CD14-positive monocyte (primary cell): ENCODE data around the gene CTNNA3. TPM values are rescaled to one million over a fixed set of nuclear protein-coding genes. Genes with fewer than 3 reads are reported as not detected.

ENCODE experiments used
- DNase-seq, 3 donors: peaks; one replicate each; pipeline ENCODE4 v3.0.0-alpha.2; 2011 to 2022
- H2AFZ ChIP-seq: 2 replicates; pipeline ENCODE4 v1.6.0; 2012; ENCODE audit warnings: mild to moderate bottlenecking, low read depth, low read length, inconsistent platforms; ENCODE audit not compliant: insufficient read depth, poor library complexity, severe bottlenecking
- H3K27ac ChIP-seq, 2 donors: 1 replicate in 1 of 2; 2 replicates in 1 of 2; pipeline ENCODE4 v1.5.1; 2012 to 2013; ENCODE audit warnings: low read length in 2 of 2, control low read depth in 1 of 2, inconsistent platforms in 1 of 2, low read depth in 1 of 2, mild to moderate bottlenecking in 1 of 2
- H3K27me3 ChIP-seq, 2 donors: one replicate each; pipeline versions ENCODE4 v1.6.0 to v1.6.1; 2011 to 2013; ENCODE audit warnings: low read length in 2 of 2; ENCODE audit not compliant: control insufficient read depth in 2 of 2, insufficient read depth in 2 of 2
- H3K36me3 ChIP-seq, 2 donors: replicated peaks in 1 of 2; 1 replicate in 1 of 2; 2 replicates in 1 of 2; pipeline versions ENCODE4 v1.5.1 to v1.6.1; 2012 to 2013; ENCODE audit warnings: low read length in 2 of 2, control low read depth in 1 of 2, inconsistent platforms in 1 of 2, mild to moderate bottlenecking in 1 of 2; ENCODE audit not compliant: insufficient read depth in 2 of 2, control insufficient read depth in 1 of 2
- H3K4me1 ChIP-seq, 2 donors: 1 replicate in 1 of 2; 2 replicates in 1 of 2; pipeline versions ENCODE4 v1.5.1 to v1.6.1; 2012 to 2013; ENCODE audit warnings: low read length in 2 of 2, control low read depth in 1 of 2, inconsistent platforms in 1 of 2, mild to moderate bottlenecking in 1 of 2, moderate library complexity in 1 of 2; ENCODE audit not compliant: insufficient read depth in 2 of 2, control insufficient read depth in 1 of 2
- H3K4me2 ChIP-seq: replicated peaks from 2 replicates; pipeline ENCODE3; 2012; ENCODE audit warnings: low read length, moderate library complexity, mild to moderate bottlenecking; ENCODE audit not compliant: poor library complexity, severe bottlenecking; ENCODE audit errors: extremely low read depth
- H3K4me3 ChIP-seq, 3 experiments: fragments of 200-600 bp in 1 of 3; sonication (generic) in 1 of 3; replicated peaks in 1 of 3; 1 replicate in 2 of 3; 2 replicates in 1 of 3; pipeline ENCODE4 v1.5.1; 2011 to 2013; ENCODE audit warnings: low read length in 3 of 3, mild to moderate bottlenecking in 3 of 3, control low read depth in 2 of 3, low read depth in 2 of 3, inconsistent platforms in 1 of 3, moderate library complexity in 1 of 3
- H3K79me2 ChIP-seq: 2 replicates; pipeline ENCODE4 v1.6.0; 2012; ENCODE audit warnings: mild to moderate bottlenecking, control low read depth, inconsistent platforms, low read length, moderate library complexity; ENCODE audit not compliant: insufficient read depth
- H3K9ac ChIP-seq: 2 replicates; pipeline ENCODE4 v1.6.0; 2017; ENCODE audit warnings: low read length, mild to moderate bottlenecking; ENCODE audit not compliant: insufficient read depth, poor library complexity, severe bottlenecking
- H3K9me3 ChIP-seq, 2 donors: replicated peaks in 1 of 2; 1 replicate in 1 of 2; 2 replicates in 1 of 2; pipeline versions ENCODE4 v1.5.1 to v1.6.1; 2012 to 2013; ENCODE audit warnings: low read length in 2 of 2, control low read depth in 1 of 2; ENCODE audit not compliant: control insufficient read depth in 1 of 2, insufficient read depth in 1 of 2
- H4K20me1 ChIP-seq: 2 replicates; pipeline ENCODE4 v1.6.0; 2012; ENCODE audit warnings: mild to moderate bottlenecking, low read length, control low read depth, moderate library complexity; ENCODE audit not compliant: insufficient read depth
- H3K27ac Mint-ChIP-seq, 7 donors: one replicate each; pipeline ENCODE4 v1.8.0; 2020; ENCODE audit warnings: mild to moderate bottlenecking in 7 of 7, mixed read lengths in 7 of 7, moderate library complexity in 6 of 7, inconsistent platforms in 2 of 7
- H3K27me3 Mint-ChIP-seq, 3 donors: one replicate each; pipeline ENCODE4 v1.8.0; 2021 to 2022; ENCODE audit warnings: low read depth in 3 of 3, mild to moderate bottlenecking in 3 of 3, mixed read lengths in 3 of 3, moderate library complexity in 3 of 3, inconsistent platforms in 1 of 3
- H3K36me3 Mint-ChIP-seq, 2 donors: one replicate each; pipeline ENCODE4 v1.8.0; 2020; ENCODE audit warnings: mixed read lengths in 2 of 2, inconsistent platforms in 1 of 2, mild to moderate bottlenecking in 1 of 2
- H3K4me1 Mint-ChIP-seq: one replicate; pipeline ENCODE4 v1.8.0; 2020; ENCODE audit warnings: mild to moderate bottlenecking, mixed read lengths
- H3K4me3 Mint-ChIP-seq, 2 donors: one replicate each; pipeline ENCODE4 v1.8.0; 2020; ENCODE audit warnings: mild to moderate bottlenecking in 2 of 2, mixed read lengths in 2 of 2, moderate library complexity in 1 of 2
- H3K9me3 Mint-ChIP-seq, 7 donors: one replicate each; pipeline ENCODE4 v1.8.0; 2020 to 2022; ENCODE audit warnings: mixed read lengths in 7 of 7, mild to moderate bottlenecking in 6 of 7, moderate library complexity in 6 of 7, inconsistent platforms in 2 of 7
- CTCF ChIP-seq: fragments of 200-600 bp; IDR thresholded peaks from one replicate; pipeline ENCODE4 v1.8.0; 2022; ENCODE audit warnings: antibody characterized with exemption, mild to moderate bottlenecking
- WGBS: methylation state at CpG from one replicate; pipeline ENCODE4 v1.1.5; 2013; ENCODE audit warnings: missing lambda C conversion rate; ENCODE audit not compliant: insufficient coverage; 5-methylcytosine and 5-hydroxymethylcytosine counted together
- intact Hi-C, 2 donors: fragments of 100-400 bp; cut with micrococcal nuclease; formaldehyde crosslinking; loops; one replicate each; pipeline versions ENCODE4 v1.15.0 to v1.15.1; 2023
- polyA plus RNA-seq, 3 donors: library from polyadenylated mRNA; depleted of rRNA in 1 of 3; unstranded in 2 of 3; stranded (reverse) in 1 of 3; fragments of 300-500 nt in 2 of 3; fragments of >200 nt in 1 of 3; fragmentation: Illumina TruSeq in 2 of 3; gene quantifications; 1 replicate in 2 of 3; 2 replicates in 1 of 3; pipeline ENCODE4 v1.2.3, GENCODE V29; 2012 to 2021

The CTNNA3 gene
- polyA plus RNA-seq, 3 donors, result not detected

DNA sequence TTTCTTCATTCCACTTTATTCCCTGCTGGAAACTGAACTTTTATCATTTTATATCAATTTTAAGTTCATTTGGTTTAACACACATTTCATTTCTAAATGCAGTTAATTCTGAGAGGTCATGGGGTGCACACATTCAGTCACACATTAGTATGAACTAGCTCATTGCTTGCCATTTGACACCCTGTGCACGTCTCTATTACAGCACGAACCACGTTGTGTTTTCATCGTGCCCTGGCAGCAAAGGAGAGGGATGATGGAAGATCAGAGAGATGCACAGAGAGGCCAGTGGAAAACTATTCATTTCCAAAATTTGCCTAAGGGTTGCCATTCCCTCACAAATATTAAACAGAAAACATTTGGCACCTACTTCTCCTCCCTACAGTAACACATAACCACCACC lies 45.4 kb downstream of the CTNNA3 start:
- H3K4me3 ChIP-seq, result no peak overlapping the region
- H3K4me3 Mint-ChIP-seq, result no peak overlapping the region
- intact Hi-C loops, result no loop called here

DNA sequence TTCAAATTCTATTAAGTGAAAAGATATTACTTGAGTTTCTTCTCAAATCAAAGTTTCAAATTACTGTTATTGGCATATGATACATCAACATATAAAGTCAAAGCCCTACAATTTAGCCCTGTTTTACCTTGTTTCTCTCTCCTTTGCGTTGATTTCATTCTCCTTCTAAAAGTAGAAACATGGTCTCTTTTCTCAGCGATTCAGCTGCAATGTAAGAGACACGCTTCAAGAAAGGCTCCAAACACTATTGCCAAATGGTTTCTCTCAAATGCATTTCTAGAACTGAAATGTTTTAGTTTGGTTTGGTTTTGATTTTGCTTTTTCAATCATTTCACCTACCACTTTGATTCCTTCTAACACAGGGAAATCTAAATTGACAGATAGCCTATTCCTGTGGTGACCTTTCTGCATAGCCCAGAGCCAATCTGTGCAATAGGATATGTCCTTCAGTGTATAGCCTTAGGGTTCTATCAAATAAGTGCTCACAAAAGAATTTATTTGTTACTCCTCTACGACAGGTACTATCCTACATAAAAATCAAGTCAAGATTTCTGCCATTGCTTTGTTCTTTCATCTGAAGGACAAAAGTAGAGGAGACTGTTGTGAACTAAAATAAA lies 47.3 kb downstream of the CTNNA3 start:
- Mint-ChIP-seq H3K4me3 (no peak overlapping the region), H3K4me1 (no peaks in the 10 kb centered on the region), H3K36me3 (no peaks in the 10 kb centered on the region), H3K9me3 (peaks cover 0 to 3% (median 0%) of the 10 kb centered on the region in 7 donors), H3K27ac (no peak overlapping the region), H3K27me3 (peaks cover 0 to 8% (median 2%) of the 10 kb centered on the region in 3 donors)
- Histone ChIP-seq H2AFZ (no peak overlapping the region), H3K4me2 (no peak overlapping the region), H3K79me2 (no peaks in the 10 kb centered on the region), H3K4me3 (no peak overlapping the region), H3K36me3 (no peaks in the 10 kb centered on the region), H3K27ac (no peak overlapping the region), H3K27me3 (no peaks in the 10 kb centered on the region), H3K9ac (no peak overlapping the region), H3K4me1 (no peaks in the 10 kb centered on the region), H4K20me1 (no peaks in the 10 kb centered on the region), H3K9me3 (no peaks in the 10 kb centered on the region)
- no peak for DNase-seq
- no peak for TF ChIP-seq CTCF
- no CpG with 5 or more reads among the region's 4 CpGs for WGBS
- intact Hi-C loops, result no loop called here

More for the DNA sequence above, 45.4 kb downstream of the CTNNA3 start:
- Histone ChIP-seq H3K9ac (no peak overlapping the region), H4K20me1 (no peaks in the 10 kb centered on the region), H3K79me2 (no peaks in the 10 kb centered on the region), H3K36me3 (no peaks in the 10 kb centered on the region), H3K9me3 (no peaks in the 10 kb centered on the region), H2AFZ (no peak overlapping the region), H3K27ac (no peak overlapping the region), H3K4me1 (no peaks in the 10 kb centered on the region), H3K4me2 (no peak overlapping the region), H3K27me3 (no peaks in the 10 kb centered on the region)
- no peak for TF ChIP-seq CTCF
- Mint-ChIP-seq H3K36me3 (no peaks in the 10 kb centered on the region), H3K27me3 (peaks cover 0 to 8% (median 4%) of the 10 kb centered on the region in 3 donors), H3K9me3 (peaks cover 0 to 6% (median 1%) of the 10 kb centered on the region in 7 donors), H3K4me1 (no peaks in the 10 kb centered on the region), H3K27ac (no peak overlapping the region)
- no CpG with 5 or more reads among the region's 4 CpGs for WGBS
- no peak for DNase-seq
